GM12801 (cell line): Measurements from ENCODE around the gene KEAP1.

Experiments
- CTCF ChIP-seq: IDR thresholded peaks from one replicate; pipeline ENCODE4 v1.5.1; 2011; ENCODE audit warnings: control low read depth; ENCODE audit not compliant: insufficient read length; ENCODE audit errors: extremely low read depth

KEAP1 gene

GRCh38 chr19:10544753-10545251 is 41.6 kb upstream of the KEAP1 start:
- no peak for TF ChIP-seq CTCF

- no peak for TF ChIP-seq CTCF
Measured at GRCh38 chr19:10544242-10544752, 41.1 kb upstream of the KEAP1 start.

- no peak for TF ChIP-seq CTCF
Measured at GRCh38 chr19:10543420-10544241, 40.5 kb upstream of the KEAP1 start, which contains the start of gene ATG4D. Gene ATG4D, plus strand, starts transcription at chr19:10543904. Its CDS starts 187 bp downstream, at chr19:10544091.

- no peak for TF ChIP-seq CTCF
Measured at GRCh38 chr19:10543059-10543419, 39.9 kb upstream of the KEAP1 start.

- TF ChIP-seq CTCF: no peak
Measured at GRCh38 chr19:10538204-10538983, 35.2 kb upstream of the KEAP1 start.

- no peak for TF ChIP-seq CTCF
Measured at GRCh38 chr19:10537668-10538067, 34.5 kb upstream of the KEAP1 start.

GRCh38 chr19:10535613-10536012 is 32.5 kb upstream of the KEAP1 start:
- TF ChIP-seq CTCF: no peak
